ENCODE data around the gene FREM1. TPM values are rescaled to one million over a fixed set of nuclear protein-coding genes. Genes with fewer than 3 reads are reported as not detected.

Gene FREM1
- total and polyA plus RNA-seq, 2 experiments from 2014 or later: 0.78 to 3.1 TPM

DNA sequence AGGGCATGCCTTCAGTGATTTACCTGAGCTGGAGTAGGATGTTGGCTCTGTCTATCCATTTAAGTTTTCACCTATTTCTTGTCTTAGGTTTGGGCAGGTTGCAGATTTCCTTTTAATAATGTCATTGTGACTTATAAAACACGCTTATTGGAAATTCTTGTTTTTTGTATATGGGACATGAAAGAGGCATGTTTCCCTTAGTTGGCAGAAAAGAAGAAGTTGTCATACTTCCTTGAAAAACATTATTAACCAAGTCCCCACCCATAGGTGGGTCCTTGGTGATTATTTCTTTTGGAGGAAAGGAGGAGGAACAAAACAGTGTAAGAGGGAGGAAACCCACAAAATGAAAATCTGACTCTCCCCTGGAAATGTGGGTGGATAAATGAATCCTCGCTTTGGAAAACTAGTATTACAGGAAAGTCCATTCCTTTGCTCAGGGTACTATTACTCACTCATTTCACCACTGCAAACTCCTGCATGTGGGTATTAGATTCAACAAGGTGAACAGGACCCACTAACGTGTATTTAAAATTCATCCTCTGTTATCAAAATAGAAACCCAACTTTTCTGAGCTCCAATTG lies 197.0 kb downstream of the FREM1 start:
- Mint-ChIP-seq H3K27me3 (ENCODE audit: insufficient read depth, low read depth, poor library complexity) (peaks cover 1% of the 10 kb centered on the region), H3K4me1 (no peaks in the 10 kb centered on the region), H3K36me3 (ENCODE audit: low read depth) (peaks cover 2% of the 10 kb centered on the region; the same call in 1 of the 3 replicates), H3K27ac (no peak overlapping the region), H3K4me3 (no peak overlapping the region), H3K9me3 (no peaks in the 10 kb centered on the region; the same call in 2 of the 3 replicates)
- TF ChIP-seq, protein P1, sequence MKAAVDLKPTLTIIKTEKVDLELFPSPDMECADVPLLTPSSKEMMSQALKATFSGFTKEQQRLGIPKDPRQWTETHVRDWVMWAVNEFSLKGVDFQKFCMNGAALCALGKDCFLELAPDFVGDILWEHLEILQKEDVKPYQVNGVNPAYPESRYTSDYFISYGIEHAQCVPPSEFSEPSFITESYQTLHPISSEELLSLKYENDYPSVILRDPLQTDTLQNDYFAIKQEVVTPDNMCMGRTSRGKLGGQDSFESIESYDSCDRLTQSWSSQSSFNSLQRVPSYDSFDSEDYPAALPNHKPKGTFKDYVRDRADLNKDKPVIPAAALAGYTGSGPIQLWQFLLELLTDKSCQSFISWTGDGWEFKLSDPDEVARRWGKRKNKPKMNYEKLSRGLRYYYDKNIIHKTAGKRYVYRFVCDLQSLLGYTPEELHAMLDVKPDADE (IDR thresholded peaks at IDR 0.05): no peak
- TF ChIP-seq EZH2phosphoT487 (IDR thresholded peaks at IDR 0.05; ENCODE audit: unreplicated experiment) (no peak), EZH2 (IDR thresholded peaks at IDR 0.05; ENCODE audit: low read depth, unreplicated experiment) (no peak), NANOG (IDR thresholded peaks at IDR 0.05; ENCODE audit: borderline replicate concordance) (no peak), POLR2AphosphoS5 (IDR thresholded peaks at IDR 0.05; ENCODE audit: low read depth) (no peak), ZNF114 (CRISPR knock-in tag; IDR thresholded peaks at IDR 0.05) (no peak), CREB1 (CRISPR knock-in tag; IDR thresholded peaks at IDR 0.05; ENCODE audit: low read depth) (no peak)
- TF ChIP-seq, protein P2, sequence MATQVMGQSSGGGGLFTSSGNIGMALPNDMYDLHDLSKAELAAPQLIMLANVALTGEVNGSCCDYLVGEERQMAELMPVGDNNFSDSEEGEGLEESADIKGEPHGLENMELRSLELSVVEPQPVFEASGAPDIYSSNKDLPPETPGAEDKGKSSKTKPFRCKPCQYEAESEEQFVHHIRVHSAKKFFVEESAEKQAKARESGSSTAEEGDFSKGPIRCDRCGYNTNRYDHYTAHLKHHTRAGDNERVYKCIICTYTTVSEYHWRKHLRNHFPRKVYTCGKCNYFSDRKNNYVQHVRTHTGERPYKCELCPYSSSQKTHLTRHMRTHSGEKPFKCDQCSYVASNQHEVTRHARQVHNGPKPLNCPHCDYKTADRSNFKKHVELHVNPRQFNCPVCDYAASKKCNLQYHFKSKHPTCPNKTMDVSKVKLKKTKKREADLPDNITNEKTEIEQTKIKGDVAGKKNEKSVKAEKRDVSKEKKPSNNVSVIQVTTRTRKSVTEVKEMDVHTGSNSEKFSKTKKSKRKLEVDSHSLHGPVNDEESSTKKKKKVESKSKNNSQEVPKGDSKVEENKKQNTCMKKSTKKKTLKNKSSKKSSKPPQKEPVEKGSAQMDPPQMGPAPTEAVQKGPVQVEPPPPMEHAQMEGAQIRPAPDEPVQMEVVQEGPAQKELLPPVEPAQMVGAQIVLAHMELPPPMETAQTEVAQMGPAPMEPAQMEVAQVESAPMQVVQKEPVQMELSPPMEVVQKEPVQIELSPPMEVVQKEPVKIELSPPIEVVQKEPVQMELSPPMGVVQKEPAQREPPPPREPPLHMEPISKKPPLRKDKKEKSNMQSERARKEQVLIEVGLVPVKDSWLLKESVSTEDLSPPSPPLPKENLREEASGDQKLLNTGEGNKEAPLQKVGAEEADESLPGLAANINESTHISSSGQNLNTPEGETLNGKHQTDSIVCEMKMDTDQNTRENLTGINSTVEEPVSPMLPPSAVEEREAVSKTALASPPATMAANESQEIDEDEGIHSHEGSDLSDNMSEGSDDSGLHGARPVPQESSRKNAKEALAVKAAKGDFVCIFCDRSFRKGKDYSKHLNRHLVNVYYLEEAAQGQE (IDR thresholded peaks at IDR 0.05; ENCODE audit: unreplicated experiment): no peak
- TF ChIP-seq, protein P3, sequence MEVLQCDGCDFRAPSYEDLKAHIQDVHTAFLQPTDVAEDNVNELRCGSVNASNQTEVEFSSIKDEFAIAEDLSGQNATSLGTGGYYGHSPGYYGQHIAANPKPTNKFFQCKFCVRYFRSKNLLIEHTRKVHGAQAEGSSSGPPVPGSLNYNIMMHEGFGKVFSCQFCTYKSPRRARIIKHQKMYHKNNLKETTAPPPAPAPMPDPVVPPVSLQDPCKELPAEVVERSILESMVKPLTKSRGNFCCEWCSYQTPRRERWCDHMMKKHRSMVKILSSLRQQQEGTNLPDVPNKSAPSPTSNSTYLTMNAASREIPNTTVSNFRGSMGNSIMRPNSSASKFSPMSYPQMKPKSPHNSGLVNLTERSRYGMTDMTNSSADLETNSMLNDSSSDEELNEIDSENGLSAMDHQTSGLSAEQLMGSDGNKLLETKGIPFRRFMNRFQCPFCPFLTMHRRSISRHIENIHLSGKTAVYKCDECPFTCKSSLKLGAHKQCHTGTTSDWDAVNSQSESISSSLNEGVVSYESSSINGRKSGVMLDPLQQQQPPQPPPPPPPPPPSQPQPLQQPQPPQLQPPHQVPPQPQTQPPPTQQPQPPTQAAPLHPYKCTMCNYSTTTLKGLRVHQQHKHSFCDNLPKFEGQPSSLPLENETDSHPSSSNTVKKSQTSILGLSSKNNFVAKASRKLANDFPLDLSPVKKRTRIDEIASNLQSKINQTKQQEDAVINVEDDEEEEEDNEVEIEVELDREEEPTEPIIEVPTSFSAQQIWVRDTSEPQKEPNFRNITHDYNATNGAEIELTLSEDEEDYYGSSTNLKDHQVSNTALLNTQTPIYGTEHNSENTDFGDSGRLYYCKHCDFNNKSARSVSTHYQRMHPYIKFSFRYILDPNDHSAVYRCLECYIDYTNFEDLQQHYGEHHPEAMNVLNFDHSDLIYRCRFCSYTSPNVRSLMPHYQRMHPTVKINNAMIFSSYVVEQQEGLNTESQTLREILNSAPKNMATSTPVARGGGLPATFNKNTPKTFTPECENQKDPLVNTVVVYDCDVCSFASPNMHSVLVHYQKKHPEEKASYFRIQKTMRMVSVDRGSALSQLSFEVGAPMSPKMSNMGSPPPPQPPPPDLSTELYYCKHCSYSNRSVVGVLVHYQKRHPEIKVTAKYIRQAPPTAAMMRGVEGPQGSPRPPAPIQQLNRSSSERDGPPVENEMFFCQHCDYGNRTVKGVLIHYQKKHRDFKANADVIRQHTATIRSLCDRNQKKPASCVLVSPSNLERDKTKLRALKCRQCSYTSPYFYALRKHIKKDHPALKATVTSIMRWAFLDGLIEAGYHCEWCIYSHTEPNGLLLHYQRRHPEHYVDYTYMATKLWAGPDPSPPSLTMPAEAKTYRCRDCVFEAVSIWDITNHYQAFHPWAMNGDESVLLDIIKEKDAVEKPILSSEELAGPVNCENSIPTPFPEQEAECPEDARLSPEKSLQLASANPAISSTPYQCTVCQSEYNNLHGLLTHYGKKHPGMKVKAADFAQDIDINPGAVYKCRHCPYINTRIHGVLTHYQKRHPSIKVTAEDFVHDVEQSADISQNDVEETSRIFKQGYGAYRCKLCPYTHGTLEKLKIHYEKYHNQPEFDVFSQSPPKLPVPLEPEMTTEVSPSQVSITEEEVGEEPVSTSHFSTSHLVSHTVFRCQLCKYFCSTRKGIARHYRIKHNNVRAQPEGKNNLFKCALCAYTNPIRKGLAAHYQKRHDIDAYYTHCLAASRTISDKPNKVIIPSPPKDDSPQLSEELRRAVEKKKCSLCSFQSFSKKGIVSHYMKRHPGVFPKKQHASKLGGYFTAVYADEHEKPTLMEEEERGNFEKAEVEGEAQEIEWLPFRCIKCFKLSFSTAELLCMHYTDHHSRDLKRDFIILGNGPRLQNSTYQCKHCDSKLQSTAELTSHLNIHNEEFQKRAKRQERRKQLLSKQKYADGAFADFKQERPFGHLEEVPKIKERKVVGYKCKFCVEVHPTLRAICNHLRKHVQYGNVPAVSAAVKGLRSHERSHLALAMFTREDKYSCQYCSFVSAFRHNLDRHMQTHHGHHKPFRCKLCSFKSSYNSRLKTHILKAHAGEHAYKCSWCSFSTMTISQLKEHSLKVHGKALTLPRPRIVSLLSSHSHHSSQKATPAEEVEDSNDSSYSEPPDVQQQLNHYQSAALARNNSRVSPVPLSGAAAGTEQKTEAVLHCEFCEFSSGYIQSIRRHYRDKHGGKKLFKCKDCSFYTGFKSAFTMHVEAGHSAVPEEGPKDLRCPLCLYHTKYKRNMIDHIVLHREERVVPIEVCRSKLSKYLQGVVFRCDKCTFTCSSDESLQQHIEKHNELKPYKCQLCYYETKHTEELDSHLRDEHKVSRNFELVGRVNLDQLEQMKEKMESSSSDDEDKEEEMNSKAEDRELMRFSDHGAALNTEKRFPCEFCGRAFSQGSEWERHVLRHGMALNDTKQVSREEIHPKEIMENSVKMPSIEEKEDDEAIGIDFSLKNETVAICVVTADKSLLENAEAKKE (CRISPR knock-in tag; IDR thresholded peaks at IDR 0.05): no peak
- Histone ChIP-seq H2AFZ (no peak overlapping the region), H4K20me1 (replicated peaks; ENCODE audit: insufficient read depth) (no peaks in the 10 kb centered on the region), H3K27ac (ENCODE audit: low read depth) (no peak overlapping the region), H3K79me2 (replicated peaks; ENCODE audit: insufficient read depth) (no peaks in the 10 kb centered on the region), H3K36me3 (ENCODE audit: insufficient read depth) (no peaks in the 10 kb centered on the region), H3K4me2 (no peak overlapping the region), H3K9me2 (ENCODE audit: insufficient read depth) (no peaks in the 10 kb centered on the region), H3K4me3 (no peak overlapping the region), H3F3A (replicated peaks; ENCODE audit: low read depth) (no peaks in the 10 kb centered on the region), H3K27me3 (ENCODE audit: insufficient read depth) (peaks cover 7% of the 10 kb centered on the region), H3K4me1 (ENCODE audit: insufficient read depth) (no peaks in the 10 kb centered on the region)
- ATAC-seq (no peak), DNase-seq (ENCODE audit: low spot score) (no peak)
